Head of caudate nucleus (tissue), 42 donors: ENCODE data around the gene CAMK1D.
A peak's percentile ranks its signal among the peaks of the same experiment; 100 is the strongest.
"Not testable (repeated sequence)": the region's sequence is repeated elsewhere in the genome, so short reads cannot be mapped to it uniquely, and the experiment has no call there.

ENCODE experiments used
- DNase-seq, 42 donors: peaks; one replicate each; pipeline versions ENCODE4 v3.0.0 to v3.0.0-alpha.2; 2020 to 2021; ENCODE audit warnings: mixed read lengths in 7 of 42
- intact Hi-C: fragments of 100-400 bp; cut with DNase I; formaldehyde crosslinking; loops from one replicate; pipeline ENCODE4 v1.15.0; 2022

Gene CAMK1D

DNA sequence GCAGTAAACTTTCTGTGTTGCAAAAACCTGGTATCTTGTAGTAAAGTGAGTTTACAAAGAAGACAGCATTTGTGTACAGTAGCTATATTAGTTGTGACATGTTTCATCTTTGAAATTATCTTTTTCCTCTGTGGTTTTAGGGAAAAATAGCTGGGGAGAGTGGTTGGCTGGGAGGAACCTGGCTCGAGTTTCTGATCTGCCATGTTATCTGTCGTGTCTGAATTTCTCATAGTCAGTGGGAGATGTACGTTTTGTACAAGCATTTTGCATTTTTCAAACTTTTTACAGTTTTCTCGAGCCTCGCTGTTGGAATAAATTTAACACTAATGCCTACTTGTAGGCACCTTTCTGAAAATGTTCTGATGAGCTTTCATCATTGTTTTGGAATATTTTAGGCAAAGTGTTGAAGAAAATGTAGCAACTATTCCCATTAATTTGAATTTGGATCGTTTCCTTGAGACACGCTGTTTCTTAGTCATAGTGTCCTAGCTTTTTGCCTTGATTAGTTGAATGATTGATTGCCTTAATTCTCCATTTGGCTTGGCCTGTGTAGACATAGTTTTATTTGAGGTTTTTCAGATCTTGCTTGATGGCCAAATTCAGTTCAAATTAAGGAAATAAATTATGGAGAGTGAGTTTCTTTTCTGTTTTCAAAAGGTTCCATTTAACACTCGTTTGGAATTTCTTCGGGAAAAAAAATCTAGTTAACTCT, 65.1 kb downstream of the CAMK1D start:
- intact Hi-C loops: no loop called here
- DNase-seq: no peak

DNA sequence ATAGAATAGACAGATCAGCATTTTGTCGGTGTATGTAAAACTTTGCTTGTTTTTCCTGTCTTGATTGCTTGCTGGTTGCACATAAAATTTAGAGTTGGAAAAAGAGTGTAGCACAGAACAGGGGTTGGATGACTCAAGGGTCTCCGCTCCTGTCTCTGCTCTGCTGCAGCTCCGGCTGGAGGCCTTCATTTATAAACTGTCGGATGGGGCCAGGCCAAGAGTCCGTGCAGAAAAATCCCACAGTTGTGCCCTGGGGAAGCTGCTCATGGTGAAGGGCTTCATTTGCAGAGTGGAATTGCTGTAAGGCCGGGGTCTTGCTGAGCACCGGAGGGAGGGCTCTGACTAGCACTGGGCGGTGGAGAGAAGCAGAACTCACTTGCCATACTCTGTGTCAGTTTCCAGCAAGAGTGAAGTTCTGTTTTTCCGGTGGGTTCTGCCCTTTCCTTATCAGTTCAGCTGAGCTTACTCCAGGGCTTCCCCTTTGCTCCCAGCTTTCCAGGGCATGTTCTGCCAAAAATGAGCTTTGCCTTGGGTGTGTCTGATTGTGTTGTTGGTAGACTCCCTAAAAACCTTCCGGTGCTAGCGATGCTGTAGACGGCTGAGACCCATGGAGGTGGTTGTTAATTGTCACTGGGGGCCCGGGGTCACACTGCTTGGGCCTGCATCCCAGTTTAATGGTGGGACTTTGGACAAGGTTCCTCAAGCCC, 67.2 kb downstream of the CAMK1D start:
- no peak for DNase-seq
- intact Hi-C loops: no loop called here

DNA sequence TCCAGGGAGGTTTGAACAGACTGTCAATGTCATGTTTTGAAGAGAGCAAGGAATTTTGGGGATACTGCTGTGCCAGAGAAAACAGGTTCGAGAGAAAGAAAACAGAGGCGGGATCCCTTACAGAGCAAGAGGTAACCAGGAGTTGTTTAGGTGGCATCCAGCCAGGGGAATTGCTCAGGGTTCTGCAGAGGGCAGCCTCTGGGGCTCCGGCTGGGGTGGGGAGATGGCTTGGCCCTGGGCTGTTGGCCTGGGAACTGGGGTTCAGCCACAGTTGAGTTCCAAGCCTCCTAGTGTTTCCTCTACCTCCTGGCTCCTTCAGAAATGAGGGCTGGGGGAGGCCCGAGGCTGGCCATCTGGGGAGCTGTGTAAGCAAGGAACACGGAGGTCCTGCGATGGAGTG, 68.0 kb downstream of the CAMK1D start:
- no peak for DNase-seq
- intact Hi-C loops: no loop called here

DNA sequence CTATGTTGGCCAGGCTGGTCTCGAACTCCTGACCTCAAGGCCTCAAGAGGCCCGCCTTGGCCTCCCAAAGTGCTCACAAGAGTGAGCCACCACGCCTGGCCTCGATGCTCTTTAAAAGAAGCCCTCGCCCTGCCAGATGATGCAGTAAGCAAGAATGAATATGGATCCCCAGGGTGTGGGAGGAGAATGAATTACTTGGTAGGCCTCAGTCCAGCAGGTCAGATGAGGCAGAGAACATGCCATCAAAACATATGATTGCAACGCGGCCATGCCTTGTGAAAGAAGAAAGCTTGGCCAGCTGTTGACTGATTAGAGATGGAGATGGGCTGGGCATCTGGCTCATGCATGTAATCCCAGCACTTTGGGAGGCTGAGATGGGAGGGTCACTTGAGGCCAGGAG, 68.7 kb downstream of the CAMK1D start:
- no peak for DNase-seq

DNA sequence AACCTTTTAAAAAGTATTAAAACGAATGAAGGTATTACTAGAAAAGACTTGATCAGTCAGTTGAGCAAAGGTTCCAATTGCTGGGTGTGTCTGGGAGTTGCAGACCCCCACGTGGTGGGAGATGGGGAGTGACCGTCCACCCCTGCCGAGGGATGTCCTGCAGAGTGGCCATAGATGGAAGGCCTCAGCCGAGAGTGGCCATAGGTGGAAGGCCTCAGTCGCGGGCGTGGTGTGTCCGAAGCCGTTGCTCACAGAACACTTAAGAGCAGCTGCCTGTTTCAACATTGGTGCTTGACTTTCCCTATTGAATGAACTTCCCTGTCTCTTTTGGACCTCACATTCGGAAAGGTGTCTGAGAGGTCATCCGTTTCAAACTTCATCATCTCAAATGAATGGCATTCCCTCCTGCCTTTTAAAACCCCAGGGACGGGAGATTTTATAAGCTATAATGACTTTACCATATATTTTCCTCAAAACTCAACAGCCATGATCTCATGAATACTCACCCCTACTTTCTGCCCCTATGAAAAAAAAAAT, 69.4 kb downstream of the CAMK1D start:
- intact Hi-C loops: no loop called here
- DNase-seq: no peak

More for the DNA sequence above, 68.7 kb downstream of the CAMK1D start:
- intact Hi-C loops: no loop called here

DNA sequence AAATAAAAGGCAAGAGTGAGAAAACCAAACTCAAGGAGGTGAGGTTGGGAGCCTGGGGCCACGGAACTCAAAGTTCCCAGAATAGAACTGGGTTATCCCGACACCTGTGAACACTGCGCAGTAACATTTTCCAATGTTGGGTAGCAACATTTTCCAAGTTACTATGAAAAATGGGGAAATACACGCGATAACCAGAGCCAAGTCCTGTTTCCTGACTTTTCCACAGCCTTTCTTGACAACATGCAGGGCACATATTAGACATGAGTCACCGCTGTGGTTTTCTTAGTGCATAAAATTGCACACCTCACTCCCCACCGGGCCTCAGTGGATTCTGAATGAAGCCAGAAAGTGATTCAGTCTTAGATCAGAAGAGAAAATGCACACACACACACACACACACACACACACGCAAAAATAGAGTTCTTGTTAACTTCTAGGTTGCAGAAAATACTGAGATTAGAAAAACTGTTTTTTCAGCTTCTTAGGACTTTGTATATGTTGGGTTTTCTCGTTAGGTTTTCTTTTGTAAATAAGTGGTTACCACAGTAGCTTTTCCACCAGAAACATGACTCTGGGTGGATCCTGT, 70.0 kb downstream of the CAMK1D start:
- intact Hi-C loops: no loop called here

DNA sequence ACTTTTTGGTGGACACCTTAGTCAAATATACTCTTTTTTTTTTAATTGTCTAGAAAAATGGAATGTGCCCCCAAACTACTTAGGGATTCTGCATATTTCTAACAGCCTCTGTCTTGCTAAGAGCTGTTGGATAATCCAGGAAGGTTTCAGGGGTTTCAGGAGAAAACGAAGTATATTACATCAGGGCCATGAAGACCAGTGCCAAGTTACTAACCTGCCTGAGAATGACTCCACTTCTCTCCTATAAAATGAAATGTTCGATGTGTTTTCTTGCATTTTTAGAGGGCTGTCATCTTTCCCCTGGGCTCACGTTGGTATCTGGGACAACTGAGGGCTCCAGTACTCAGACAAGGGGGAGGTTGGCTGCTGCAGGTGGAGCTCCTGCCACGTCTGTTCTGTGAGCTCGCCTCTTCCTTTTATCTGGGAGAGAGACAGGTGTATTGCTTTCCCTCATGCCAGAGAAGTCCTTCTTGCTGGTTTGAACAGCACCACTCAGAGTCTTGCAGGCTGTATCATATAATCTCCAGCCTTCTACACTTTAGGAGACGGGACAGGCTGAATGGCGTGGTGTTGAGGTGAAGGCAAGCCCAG, 71.3 kb downstream of the CAMK1D start:
- peak in 10 of 42 donors; percentile 9 to 55 (median 39) for DNase-seq
- intact Hi-C loops: no loop called here

More for the DNA sequence above, 70.0 kb downstream of the CAMK1D start:
- no peak for DNase-seq

DNA sequence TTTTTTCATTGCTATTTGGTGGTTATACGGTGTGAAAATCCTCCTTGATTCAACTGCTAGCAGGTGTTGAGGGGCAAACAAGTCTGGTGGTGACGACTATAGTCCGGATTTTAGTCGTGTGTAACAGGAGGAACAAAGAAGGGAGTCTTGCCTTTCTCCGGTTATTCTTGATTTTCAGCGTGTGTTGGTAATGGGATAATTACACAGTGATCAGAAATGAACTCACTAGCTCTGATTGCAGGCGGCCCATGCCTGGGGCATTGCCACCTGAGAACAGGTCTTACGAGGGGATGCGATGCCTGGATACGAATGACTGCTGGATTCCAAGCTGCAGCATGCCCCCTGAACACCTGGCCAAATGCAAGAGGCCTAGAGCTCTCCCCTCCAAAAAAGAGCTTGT, 72.8 kb downstream of the CAMK1D start:
- DNase-seq: peak in 1 of 42 donors; percentile 7
- intact Hi-C loops: no loop called here

DNA sequence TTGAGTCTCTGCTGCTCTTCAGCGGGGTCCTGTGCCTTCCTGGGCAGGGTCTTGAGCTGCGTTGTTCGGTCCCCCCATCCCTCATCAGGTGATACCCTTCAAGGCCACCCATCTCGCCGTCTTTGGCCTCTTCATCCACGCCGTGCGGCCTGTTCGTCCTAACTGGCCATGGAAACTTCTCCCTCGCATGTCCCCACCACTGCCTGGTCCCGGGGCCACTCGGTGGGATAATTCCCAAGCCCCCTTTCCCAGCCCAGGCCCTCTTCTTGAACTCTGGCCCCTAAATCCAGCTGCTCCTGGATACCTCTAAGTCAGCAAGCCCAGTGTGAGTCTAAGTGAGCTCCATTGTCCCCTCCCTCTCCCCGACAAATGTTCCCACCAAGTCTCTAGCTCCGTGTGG, 74.5 kb downstream of the CAMK1D start:
- DNase-seq: peak in 1 of 42 donors; percentile 33
- intact Hi-C loops: no loop called here

DNA sequence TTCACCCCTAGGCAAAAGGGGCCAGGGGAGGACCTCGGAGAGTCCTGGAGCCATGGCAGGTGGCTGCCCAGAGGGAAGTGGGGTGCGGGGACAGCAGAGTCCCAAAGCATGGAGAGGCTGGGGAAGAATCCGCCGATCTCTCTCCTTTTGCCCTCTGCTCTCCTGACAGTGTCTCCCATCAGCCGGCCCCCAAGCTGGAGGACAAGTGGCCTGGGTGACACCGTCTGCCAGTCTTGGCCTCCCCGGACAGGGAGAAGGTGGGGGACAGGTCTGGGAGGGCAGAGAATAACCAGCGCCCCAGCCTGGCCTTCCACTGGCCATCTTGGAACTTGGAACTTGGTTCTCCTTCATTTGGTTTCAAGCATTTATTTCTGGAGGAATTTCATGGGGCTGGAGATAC, 77.9 kb downstream of the CAMK1D start:
- peak in 1 of 42 donors; percentile 26 for DNase-seq
- intact Hi-C loops: no loop called here

DNA sequence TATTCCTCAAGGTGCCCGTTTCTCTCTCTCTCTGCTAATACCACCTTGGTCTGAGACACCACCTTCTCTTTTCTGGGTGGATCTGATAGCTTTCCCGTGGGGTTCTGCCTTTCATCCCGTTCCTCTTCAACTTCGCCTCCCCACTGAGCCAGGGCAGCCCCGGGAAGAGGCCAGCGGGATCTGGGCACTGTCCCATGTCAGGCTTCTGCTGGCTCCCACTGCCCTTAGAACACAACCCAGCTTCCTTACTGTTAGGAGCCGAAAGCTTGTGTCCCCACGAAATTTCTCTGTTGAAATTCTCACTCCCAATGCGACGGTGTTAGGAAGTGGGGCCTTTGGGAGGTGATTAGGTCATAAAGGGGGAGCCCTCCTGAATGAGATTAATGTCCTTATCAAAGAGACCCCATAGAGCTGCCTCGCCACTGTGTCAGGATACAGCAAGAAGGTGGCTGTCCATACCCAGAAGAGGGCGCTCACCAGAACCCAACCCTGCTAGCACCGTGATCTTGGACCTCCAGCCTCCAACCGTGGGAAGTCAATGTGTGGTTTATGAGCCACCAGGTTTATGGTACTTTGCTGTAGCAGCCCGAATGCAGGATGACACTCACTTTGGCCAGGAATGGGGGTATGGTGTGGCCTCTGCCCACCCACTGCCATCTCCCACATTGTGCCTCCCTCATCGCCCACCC, 79.2 kb downstream of the CAMK1D start:
- DNase-seq: peak in 1 of 42 donors; percentile 7
- intact Hi-C loops: no loop called here

DNA sequence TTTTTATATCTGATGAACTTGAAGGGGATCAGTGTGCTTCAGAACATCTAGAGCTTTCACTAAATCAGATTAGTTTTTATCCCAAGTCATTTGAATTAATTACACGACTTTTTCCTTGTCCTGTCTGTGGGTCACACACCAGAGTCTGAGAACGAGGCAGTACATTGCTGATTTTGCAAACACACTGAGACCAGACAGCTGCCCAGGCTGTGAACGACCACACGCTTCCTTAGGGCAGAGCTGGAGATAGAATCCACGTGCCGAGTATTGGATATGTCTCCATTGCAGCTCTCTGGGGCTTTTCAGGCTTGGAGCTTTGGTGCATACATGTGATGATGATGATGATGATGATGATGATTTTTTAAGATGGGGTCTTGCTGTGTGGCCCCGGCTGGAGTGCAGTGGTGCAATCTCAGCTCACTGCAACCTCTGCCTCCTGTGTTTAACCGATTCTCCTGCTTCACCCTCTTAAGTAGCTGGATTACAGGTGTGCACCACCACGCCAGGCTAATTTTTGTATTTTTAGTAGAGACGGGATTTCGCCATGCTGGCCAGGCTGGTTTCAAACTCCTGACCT, 81.1 kb downstream of the CAMK1D start:
- DNase-seq: peak in 1 of 42 donors; percentile 1
- intact Hi-C loops: no loop called here

DNA sequence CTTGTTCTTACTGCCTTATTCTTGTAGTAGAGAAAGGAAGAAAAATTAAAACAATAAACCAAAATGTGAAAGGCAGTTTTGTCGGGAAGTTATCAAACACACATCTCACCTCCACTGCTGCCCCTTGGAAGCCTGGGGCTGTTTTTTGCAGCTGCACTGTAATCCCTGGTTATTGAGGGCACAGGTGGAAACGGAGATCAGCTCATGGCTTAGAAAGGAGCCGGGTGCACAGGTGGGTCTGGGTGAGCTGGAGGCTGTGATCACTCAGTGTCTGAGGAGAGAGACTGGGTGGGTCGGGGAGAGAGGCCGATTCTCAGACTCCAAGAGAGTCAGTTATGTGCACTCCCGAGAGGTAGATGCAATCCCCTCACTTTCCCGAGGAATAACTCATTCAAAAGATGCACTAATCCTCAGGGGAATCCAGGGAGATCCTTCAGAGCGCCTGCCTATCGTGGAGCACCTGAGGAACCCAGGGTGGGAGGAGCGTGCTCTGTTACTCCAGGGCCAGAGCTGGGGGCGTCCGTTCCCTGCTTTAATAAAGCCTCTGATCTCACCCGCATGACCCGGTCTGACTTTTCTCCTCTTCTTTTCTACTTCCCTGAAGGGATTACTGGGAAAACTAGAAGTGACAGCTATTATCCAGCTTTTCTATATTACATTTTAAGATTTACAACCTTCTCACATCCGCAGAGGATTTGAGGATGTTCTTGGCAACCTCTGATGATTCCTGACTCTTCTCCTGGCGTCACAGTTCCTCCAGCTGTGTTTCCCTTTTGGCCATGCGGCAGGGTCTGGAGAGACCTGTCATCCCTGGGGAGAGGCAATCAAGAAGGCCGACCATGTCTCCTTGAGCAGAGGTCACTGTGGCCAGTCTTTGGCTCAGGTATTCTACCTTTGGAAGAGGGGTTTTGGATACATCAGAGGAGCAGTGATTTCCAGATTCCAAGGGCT, 82.1 kb downstream of the CAMK1D start:
- peak in 34 of 42 donors; percentile 19 to 77 (median 44) for DNase-seq
- intact Hi-C loops: no loop called here

DNA sequence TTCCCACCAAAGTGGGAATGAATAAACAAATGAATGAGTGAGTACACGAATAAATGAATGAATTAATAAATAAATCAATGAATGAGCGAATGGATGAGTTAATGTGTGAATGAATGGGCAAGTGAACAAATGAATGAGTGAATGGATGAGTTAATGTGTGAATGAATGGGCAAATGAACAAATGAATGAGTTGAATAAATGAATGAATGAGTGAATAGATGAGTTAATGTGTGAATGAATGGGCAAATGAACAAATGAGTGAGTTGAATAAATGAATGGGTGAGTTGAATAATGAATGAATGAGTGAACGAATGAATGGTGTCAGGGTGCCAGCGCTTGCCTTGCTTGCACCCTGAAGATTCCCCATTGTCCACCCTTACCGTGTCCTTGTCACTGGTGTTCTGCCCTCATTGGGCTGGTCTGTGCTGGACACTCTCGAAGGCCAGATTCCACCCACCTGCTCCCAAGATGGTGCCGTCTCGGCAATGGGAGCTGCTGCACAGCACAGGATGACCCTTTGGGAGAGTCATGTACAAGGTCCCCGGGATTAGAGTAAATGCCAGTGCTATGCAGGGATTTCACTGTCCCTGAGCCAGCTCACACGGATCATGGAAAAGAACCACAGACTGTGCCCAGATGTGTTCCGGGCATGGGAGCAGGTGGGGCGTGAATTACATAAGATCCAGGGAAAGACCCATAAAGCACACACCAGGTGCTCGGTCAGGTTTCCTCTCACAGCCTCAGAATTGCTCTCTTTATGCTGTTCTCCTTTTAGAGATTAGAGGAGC, 83.2 kb downstream of the CAMK1D start:
- intact Hi-C loops: no loop called here
- peak in 2 of 42 donors; percentile 19 to 22 for DNase-seq

DNA sequence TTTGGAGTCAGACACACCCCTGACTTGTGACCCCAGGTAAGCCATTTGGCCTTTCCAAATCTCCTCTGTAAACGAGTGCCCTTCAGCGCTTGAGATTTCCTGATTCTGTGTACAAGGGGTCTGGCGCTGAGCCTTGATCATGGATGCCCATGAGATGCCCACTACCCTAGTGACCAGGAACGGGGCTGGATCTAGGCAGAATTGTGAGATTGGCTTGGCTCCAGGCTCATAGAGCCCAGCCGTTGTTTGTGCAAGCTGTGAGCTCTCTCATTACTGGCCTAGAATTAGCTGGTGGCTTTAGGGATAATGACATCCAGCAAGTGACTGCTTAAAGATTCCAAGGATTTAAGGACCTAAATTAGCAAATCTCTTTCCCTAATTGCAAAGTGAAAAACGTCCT, 84.9 kb downstream of the CAMK1D start:
- intact Hi-C loops: no loop called here

DNA sequence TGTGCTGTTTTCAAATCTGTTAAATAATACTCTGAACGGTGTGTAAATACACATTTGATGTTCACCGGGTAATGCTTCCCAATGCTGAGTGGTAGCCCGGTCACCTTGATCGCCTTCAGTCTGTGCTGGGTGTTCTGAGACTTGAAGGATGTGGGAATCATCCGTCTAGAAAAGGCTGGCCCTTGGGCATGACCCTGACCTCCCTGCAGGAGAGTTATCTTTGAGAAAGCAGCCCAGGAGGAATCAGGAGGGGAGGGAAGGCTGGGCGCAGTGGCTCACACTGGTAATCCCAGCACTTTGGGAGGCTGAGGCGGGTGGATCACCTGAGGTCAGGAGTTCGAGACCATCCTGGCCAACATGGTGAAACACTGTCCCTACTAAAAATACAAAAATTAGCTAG, 85.3 kb downstream of the CAMK1D start:
- DNase-seq: peak in 1 of 42 donors; percentile 6
- intact Hi-C loops: not testable (repeated sequence)

More for the DNA sequence above, 84.9 kb downstream of the CAMK1D start:
- peak in 1 of 42 donors; percentile 15 for DNase-seq

DNA sequence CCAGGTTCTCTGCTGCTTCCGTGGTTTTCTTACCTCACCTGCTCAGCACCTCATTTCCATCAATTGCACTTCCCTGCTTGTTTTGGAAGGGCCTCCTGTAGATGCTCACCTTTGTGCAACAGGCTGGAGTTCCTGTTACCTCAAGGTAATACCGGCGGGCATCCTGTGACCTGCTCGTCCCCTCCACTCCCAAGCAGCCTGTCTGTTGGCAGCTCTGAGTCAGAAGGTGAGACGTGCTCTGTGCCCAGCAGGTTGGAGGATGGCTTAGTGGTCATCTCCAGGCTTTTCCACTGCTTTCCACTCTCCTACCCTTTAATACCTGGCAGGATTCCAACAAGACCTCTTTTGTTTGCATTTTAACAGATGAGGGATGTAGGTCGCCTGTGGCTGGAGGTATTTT, 86.0 kb downstream of the CAMK1D start:
- intact Hi-C loops: no loop called here
- DNase-seq: peak in 1 of 42 donors; percentile 9
